Measurements from ENCODE around the gene DCDC2C.

DNA sequence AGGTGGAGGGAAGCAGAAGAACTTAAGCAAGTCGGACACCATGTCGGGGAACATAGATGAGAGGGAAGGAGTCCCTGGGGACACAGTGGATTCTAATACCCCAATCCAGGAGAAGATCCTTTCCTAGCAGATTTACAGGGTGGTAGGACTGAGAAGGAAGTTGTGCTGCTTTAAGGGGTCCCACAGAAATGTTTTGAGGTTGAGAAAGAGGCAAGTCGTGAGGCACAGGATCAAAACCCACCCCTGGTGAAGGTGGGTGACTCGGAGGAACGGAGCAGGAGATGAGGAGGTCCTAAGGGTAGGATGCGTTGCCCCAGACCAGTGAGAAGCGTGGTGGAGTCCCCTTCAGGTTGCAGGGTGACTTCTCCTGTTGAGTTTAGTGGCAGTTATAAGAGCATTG is 32.7 kb downstream of the DCDC2C start:
- TF ChIP-seq POLR3G (IDR thresholded peaks at IDR 0.05; ENCODE audit: extremely low read depth, insufficient read length, insufficient replicate concordance) (no peak), ASH1L (IDR thresholded peaks at IDR 0.05; ENCODE audit: borderline replicate concordance, low read depth, partially characterized antibody) (no peak), MEF2A (IDR thresholded peaks at IDR 0.05; ENCODE audit: control insufficient read depth, low read depth, low read length) (no peak), NR2C2 (CRISPR knock-in tag; IDR thresholded peaks at IDR 0.05) (no peak), NR2C2 (tag; IDR thresholded peaks at IDR 0.05) (no peak), BRD4 (IDR thresholded peaks at IDR 0.05) (no peak), ZKSCAN1 (IDR thresholded peaks at IDR 0.05; ENCODE audit: low read depth, low read length) (no peak), GABPA (tag; conservative IDR thresholded peaks at IDR 0.05; ENCODE audit: low read depth) (no peak), RBM39 (optimal IDR thresholded peaks at IDR 0.05; ENCODE audit: low read depth, low read length) (no peak), TBL1XR1 (IDR thresholded peaks at IDR 0.05; ENCODE audit: low read length in 2 of 2) (no peak)
- TF ChIP-seq, protein P1, sequence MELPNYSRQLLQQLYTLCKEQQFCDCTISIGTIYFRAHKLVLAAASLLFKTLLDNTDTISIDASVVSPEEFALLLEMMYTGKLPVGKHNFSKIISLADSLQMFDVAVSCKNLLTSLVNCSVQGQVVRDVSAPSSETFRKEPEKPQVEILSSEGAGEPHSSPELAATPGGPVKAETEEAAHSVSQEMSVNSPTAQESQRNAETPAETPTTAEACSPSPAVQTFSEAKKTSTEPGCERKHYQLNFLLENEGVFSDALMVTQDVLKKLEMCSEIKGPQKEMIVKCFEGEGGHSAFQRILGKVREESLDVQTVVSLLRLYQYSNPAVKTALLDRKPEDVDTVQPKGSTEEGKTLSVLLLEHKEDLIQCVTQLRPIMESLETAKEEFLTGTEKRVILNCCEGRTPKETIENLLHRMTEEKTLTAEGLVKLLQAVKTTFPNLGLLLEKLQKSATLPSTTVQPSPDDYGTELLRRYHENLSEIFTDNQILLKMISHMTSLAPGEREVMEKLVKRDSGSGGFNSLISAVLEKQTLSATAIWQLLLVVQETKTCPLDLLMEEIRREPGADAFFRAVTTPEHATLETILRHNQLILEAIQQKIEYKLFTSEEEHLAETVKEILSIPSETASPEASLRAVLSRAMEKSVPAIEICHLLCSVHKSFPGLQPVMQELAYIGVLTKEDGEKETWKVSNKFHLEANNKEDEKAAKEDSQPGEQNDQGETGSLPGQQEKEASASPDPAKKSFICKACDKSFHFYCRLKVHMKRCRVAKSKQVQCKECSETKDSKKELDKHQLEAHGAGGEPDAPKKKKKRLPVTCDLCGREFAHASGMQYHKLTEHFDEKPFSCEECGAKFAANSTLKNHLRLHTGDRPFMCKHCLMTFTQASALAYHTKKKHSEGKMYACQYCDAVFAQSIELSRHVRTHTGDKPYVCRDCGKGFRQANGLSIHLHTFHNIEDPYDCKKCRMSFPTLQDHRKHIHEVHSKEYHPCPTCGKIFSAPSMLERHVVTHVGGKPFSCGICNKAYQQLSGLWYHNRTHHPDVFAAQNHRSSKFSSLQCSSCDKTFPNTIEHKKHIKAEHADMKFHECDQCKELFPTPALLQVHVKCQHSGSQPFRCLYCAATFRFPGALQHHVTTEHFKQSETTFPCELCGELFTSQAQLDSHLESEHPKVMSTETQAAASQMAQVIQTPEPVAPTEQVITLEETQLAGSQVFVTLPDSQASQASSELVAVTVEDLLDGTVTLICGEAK (IDR thresholded peaks at IDR 0.05), result no peak
- TF ChIP-seq, protein P1 (CRISPR knock-in tag; IDR thresholded peaks at IDR 0.05), result no peak
- TF ChIP-seq, protein P2, sequence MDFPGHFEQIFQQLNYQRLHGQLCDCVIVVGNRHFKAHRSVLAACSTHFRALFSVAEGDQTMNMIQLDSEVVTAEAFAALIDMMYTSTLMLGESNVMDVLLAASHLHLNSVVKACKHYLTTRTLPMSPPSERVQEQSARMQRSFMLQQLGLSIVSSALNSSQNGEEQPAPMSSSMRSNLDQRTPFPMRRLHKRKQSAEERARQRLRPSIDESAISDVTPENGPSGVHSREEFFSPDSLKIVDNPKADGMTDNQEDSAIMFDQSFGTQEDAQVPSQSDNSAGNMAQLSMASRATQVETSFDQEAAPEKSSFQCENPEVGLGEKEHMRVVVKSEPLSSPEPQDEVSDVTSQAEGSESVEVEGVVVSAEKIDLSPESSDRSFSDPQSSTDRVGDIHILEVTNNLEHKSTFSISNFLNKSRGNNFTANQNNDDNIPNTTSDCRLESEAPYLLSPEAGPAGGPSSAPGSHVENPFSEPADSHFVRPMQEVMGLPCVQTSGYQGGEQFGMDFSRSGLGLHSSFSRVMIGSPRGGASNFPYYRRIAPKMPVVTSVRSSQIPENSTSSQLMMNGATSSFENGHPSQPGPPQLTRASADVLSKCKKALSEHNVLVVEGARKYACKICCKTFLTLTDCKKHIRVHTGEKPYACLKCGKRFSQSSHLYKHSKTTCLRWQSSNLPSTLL (IDR thresholded peaks at IDR 0.05), result no peak
